Measurements from ENCODE around the gene COL9A3. TPM values are rescaled to one million over a fixed set of nuclear protein-coding genes. Genes with fewer than 3 reads are reported as not detected.

COL9A3 gene
- total and polyA plus RNA-seq, 8 donors, result 2.3 to 107 (median 56.2) TPM

GRCh38 chr20:62890444-62890843 is 73.6 kb downstream of the COL9A3 start:
- intact Hi-C loops (cut with DNase I), result loop anchor here in 1 of 2 donors (10.0 kb wide), 1 partner anchor 114 kb away; the partner anchor contains the start of gene BHLHE23
- H3K27me3 ChIP-seq, result no peaks in the 10 kb centered on the region
- no peaks in the 10 kb centered on the region for H3K9me3 ChIP-seq
- TF ChIP-seq CTCF (IDR thresholded peaks at IDR 0.05), result no peak
- no peak for ATAC-seq
- no peak overlapping the region for H3K27ac ChIP-seq
- H3K36me3 ChIP-seq, result peaks cover 2 to 100% of the 10 kb centered on the region in 2 donors
- H3K4me3 ChIP-seq, result no peak overlapping the region
- H3K4me1 ChIP-seq, result no peaks in the 10 kb centered on the region
- peak in 1 of 4 donors; percentile 15 for DNase-seq

Other genes with a start within 250 kb of the COL9A3 start
- gene SLCO4A1, start 174.5 kb upstream of the COL9A3 start, total RNA-seq, result 10 to 100 TPM; 11.5 to 47.2 TPM
- under 1 TPM; 0.20 to 0.77 (median 0.58) TPM for gene SLCO4A1, start 174.5 kb upstream of the COL9A3 start, polyA plus RNA-seq (ENCODE audit: insufficient read length in 6 of 6)
- gene NTSR1, start 108.2 kb upstream of the COL9A3 start, total RNA-seq, result 1 to 10 TPM in 1 of 2 donors, under 1 TPM in 1; 0.12 to 3.5 TPM
- under 1 TPM; 0.03 to 0.14 (median 0.11) TPM for gene NTSR1, start 108.2 kb upstream of the COL9A3 start, polyA plus RNA-seq (ENCODE audit: insufficient read length in 6 of 6)
- 10 to 100 TPM in 1 of 2 donors, 1 to 10 TPM in 1; 6.1 to 10.1 TPM for gene MRGBP, start 20.6 kb upstream of the COL9A3 start, total RNA-seq
- gene MRGBP, start 20.6 kb upstream of the COL9A3 start, polyA plus RNA-seq (ENCODE audit: insufficient read length in 6 of 6), result 10 to 100 TPM; 12.2 to 16.0 (median 15.2) TPM
- 10 to 100 TPM; 40.9 to 58.3 TPM for gene OGFR, start 12.2 kb upstream of the COL9A3 start, total RNA-seq
- gene OGFR, start 12.2 kb upstream of the COL9A3 start, polyA plus RNA-seq (ENCODE audit: insufficient read length in 6 of 6), result 10 to 100 TPM; 23.2 to 34.6 (median 28.7) TPM
- gene TCFL5, start 44.8 kb downstream of the COL9A3 start, total RNA-seq, result 1 to 10 TPM; 7.4 to 8.5 TPM
- 10 to 100 TPM; 10.3 to 13.7 (median 11.7) TPM for gene TCFL5, start 44.8 kb downstream of the COL9A3 start, polyA plus RNA-seq (ENCODE audit: insufficient read length in 6 of 6)
- 10 to 100 TPM; 38.1 to 45.7 TPM for gene DIDO1, start 109.5 kb downstream of the COL9A3 start, total RNA-seq
- gene DIDO1, start 109.5 kb downstream of the COL9A3 start, polyA plus RNA-seq (ENCODE audit: insufficient read length in 6 of 6), result 10 to 100 TPM; 57.5 to 65.9 (median 59.6) TPM
- gene GID8, start 121.1 kb downstream of the COL9A3 start, total RNA-seq, result 10 to 100 TPM; 24.5 to 25.4 TPM
- 10 to 100 TPM; 44.5 to 52.6 (median 48.7) TPM for gene GID8, start 121.1 kb downstream of the COL9A3 start, polyA plus RNA-seq (ENCODE audit: insufficient read length in 6 of 6)
- gene SLC17A9, start 135.7 kb downstream of the COL9A3 start, total RNA-seq, result 10 to 100 TPM; 16.1 to 18.1 TPM
- 1 to 10 TPM; 2.1 to 4.4 (median 3.6) TPM for gene SLC17A9, start 135.7 kb downstream of the COL9A3 start, polyA plus RNA-seq (ENCODE audit: insufficient read length in 6 of 6)
- gene BHLHE23, start 189.9 kb downstream of the COL9A3 start, total RNA-seq, result not detected
- not detected for gene BHLHE23, start 189.9 kb downstream of the COL9A3 start, polyA plus RNA-seq (ENCODE audit: insufficient read length in 6 of 6)